Measurements from ENCODE around the gene CFP. TPM values are rescaled to one million over a fixed set of nuclear protein-coding genes. Genes with fewer than 3 reads are reported as not detected.
A peak's percentile ranks its signal among the peaks of the same experiment; 100 is the strongest.

CFP gene
- total RNA-seq, 1 experiment from 2014 or later: 2.0 TPM

DNA sequence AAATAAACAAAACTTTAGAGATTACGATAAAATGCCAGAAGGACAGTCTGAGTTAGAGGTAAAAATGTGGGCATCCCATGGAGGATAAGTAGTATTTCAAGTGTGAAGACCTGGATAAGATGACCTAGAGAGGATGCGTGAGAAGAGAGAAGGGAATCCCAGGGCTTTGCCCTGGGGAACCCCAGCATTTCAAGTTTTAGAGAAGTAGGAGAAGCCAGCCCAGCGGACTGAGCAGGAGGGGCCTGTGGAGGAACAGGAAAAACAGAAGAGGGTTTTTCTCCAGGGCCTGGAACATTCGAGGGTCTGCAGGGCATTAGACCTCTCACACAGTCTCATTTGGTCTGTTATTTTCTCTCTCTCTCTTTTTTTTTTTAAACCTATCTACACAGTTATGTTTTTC, 2.9 kb upstream of the CFP start:
- no peak for DNase-seq (ENCODE audit: low spot score)
- POLR2A ChIA-PET: no interaction called here
- Mint-ChIP-seq H3K4me1 (peaks cover 15% of the 10 kb centered on the region), H3K4me3 (no peak overlapping the region), H3K36me3 (peaks cover 7% of the 10 kb centered on the region), H3K27me3 (ENCODE audit: low read depth) (no peaks in the 10 kb centered on the region; the same call in 1 of the 2 replicates), H3K9me3 (no peaks in the 10 kb centered on the region), H3K27ac (peak overlapping the region; percentile 78)
- CTCF ChIA-PET: no interaction called here
- no peak for TF ChIP-seq ZNF121 (CRISPR knock-in tag; IDR thresholded peaks at IDR 0.05)
- no peak for TF ChIP-seq RORB (CRISPR knock-in tag; IDR thresholded peaks at IDR 0.05)
- TF ChIP-seq NFYB (CRISPR knock-in tag; conservative IDR thresholded peaks at IDR 0.05; ENCODE audit: low read depth): no peak
- TF ChIP-seq, protein P1, sequence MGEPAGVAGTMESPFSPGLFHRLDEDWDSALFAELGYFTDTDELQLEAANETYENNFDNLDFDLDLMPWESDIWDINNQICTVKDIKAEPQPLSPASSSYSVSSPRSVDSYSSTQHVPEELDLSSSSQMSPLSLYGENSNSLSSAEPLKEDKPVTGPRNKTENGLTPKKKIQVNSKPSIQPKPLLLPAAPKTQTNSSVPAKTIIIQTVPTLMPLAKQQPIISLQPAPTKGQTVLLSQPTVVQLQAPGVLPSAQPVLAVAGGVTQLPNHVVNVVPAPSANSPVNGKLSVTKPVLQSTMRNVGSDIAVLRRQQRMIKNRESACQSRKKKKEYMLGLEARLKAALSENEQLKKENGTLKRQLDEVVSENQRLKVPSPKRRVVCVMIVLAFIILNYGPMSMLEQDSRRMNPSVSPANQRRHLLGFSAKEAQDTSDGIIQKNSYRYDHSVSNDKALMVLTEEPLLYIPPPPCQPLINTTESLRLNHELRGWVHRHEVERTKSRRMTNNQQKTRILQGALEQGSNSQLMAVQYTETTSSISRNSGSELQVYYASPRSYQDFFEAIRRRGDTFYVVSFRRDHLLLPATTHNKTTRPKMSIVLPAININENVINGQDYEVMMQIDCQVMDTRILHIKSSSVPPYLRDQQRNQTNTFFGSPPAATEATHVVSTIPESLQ (CRISPR knock-in tag; IDR thresholded peaks at IDR 0.05): no peak
- TF ChIP-seq GABPB1 (CRISPR knock-in tag; IDR thresholded peaks at IDR 0.05): no peak
- TF ChIP-seq CREM (CRISPR knock-in tag; IDR thresholded peaks at IDR 0.05): no peak
- no peak for TF ChIP-seq JUN (CRISPR knock-in tag; IDR thresholded peaks at IDR 0.05)
- TF ChIP-seq, protein P2, sequence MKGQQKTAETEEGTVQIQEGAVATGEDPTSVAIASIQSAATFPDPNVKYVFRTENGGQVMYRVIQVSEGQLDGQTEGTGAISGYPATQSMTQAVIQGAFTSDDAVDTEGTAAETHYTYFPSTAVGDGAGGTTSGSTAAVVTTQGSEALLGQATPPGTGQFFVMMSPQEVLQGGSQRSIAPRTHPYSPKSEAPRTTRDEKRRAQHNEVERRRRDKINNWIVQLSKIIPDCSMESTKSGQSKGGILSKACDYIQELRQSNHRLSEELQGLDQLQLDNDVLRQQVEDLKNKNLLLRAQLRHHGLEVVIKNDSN (CRISPR knock-in tag; IDR thresholded peaks at IDR 0.05): no peak
- TF ChIP-seq, protein P3, sequence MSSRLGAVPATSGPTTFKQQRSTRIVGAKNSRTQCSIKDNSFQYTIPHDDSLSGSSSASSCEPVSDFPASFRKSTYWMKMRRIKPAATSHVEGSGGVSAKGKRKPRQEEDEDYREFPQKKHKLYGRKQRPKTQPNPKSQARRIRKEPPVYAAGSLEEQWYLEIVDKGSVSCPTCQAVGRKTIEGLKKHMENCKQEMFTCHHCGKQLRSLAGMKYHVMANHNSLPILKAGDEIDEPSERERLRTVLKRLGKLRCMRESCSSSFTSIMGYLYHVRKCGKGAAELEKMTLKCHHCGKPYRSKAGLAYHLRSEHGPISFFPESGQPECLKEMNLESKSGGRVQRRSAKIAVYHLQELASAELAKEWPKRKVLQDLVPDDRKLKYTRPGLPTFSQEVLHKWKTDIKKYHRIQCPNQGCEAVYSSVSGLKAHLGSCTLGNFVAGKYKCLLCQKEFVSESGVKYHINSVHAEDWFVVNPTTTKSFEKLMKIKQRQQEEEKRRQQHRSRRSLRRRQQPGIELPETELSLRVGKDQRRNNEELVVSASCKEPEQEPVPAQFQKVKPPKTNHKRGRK (CRISPR knock-in tag; IDR thresholded peaks at IDR 0.05; ENCODE audit: borderline replicate concordance): no peak
- TF ChIP-seq, protein P4, sequence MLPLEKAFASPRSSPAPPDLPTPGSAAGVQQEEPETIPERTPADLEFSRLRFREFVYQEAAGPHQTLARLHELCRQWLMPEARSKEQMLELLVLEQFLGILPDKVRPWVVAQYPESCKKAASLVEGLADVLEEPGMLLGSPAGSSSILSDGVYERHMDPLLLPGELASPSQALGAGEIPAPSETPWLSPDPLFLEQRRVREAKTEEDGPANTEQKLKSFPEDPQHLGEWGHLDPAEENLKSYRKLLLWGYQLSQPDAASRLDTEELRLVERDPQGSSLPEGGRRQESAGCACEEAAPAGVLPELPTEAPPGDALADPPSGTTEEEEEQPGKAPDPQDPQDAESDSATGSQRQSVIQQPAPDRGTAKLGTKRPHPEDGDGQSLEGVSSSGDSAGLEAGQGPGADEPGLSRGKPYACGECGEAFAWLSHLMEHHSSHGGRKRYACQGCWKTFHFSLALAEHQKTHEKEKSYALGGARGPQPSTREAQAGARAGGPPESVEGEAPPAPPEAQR (CRISPR knock-in tag; IDR thresholded peaks at IDR 0.05): no peak
- TF ChIP-seq, protein P5, sequence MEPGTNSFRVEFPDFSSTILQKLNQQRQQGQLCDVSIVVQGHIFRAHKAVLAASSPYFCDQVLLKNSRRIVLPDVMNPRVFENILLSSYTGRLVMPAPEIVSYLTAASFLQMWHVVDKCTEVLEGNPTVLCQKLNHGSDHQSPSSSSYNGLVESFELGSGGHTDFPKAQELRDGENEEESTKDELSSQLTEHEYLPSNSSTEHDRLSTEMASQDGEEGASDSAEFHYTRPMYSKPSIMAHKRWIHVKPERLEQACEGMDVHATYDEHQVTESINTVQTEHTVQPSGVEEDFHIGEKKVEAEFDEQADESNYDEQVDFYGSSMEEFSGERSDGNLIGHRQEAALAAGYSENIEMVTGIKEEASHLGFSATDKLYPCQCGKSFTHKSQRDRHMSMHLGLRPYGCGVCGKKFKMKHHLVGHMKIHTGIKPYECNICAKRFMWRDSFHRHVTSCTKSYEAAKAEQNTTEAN (CRISPR knock-in tag; IDR thresholded peaks at IDR 0.05): no peak
- TF ChIP-seq ZNF232 (CRISPR knock-in tag; IDR thresholded peaks at IDR 0.05): no peak
- no peak for TF ChIP-seq GTF2I (CRISPR knock-in tag; conservative IDR thresholded peaks at IDR 0.05)
- no peak for TF ChIP-seq ZNF396 (CRISPR knock-in tag; IDR thresholded peaks at IDR 0.05; ENCODE audit: borderline replicate concordance)
- TF ChIP-seq MYBL2 (CRISPR knock-in tag; IDR thresholded peaks at IDR 0.05): no peak
- TF ChIP-seq ETV6 (CRISPR knock-in tag; IDR thresholded peaks at IDR 0.05): no peak
- no peak for TF ChIP-seq IRF2 (CRISPR knock-in tag; IDR thresholded peaks at IDR 0.05; ENCODE audit: borderline replicate concordance, low read depth)
- TF ChIP-seq JAZF1 (CRISPR knock-in tag; IDR thresholded peaks at IDR 0.05): no peak
- TF ChIP-seq TEAD1 (CRISPR knock-in tag; IDR thresholded peaks at IDR 0.05): no peak
- TF ChIP-seq ZNF671 (CRISPR knock-in tag; IDR thresholded peaks at IDR 0.05): no peak
- no peak for ATAC-seq

DNA sequence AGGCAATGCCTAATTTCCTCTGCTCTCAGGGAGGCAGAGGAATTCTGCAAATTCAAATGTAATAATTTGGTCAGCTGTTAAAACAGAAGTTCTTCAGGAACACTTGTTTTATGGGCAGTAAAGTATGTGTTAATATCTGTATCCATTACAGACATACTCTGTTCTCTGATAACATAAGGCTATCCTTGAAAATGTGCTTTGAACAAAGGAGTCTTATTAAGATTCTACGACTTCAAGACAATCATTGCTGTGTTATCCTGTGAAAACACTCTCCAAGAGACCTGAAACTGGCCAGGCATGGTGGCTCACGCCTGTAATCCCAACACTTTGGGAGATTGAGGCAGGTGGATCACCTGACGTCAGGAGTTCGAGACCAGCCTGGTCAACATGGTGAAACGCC, 1.9 kb upstream of the CFP start:
- no peak overlapping the region for H3K27ac Mint-ChIP-seq
- ATAC-seq (no peak), DNase-seq (ENCODE audit: low spot score) (no peak)
- CTCF ChIA-PET: interaction anchor here (1.4 to 2.0 kb wide), 2 partner anchors 13 to 62 kb away, joined by 3 to 9 read pairs; no protein-coding TSS in a partner anchor
- POLR2A ChIA-PET: no interaction called here
- H3K27me3 Mint-ChIP-seq (ENCODE audit: low read depth): no peaks in the 10 kb centered on the region; the same call in 1 of the 2 replicates
- H3K36me3 Mint-ChIP-seq: peaks cover 2% of the 10 kb centered on the region
- H3K4me3 Mint-ChIP-seq: no peak overlapping the region
- H3K9me3 Mint-ChIP-seq: no peaks in the 10 kb centered on the region
- peaks cover 12% of the 10 kb centered on the region for H3K4me1 Mint-ChIP-seq
- TF ChIP-seq, protein P1 (CRISPR knock-in tag; IDR thresholded peaks at IDR 0.05): no peak
- TF ChIP-seq OVOL2 (CRISPR knock-in tag; IDR thresholded peaks at IDR 0.05; ENCODE audit: borderline replicate concordance) (no peak), TEAD4 (CRISPR knock-in tag; IDR thresholded peaks at IDR 0.05) (no peak)
- TF ChIP-seq, protein P6, sequence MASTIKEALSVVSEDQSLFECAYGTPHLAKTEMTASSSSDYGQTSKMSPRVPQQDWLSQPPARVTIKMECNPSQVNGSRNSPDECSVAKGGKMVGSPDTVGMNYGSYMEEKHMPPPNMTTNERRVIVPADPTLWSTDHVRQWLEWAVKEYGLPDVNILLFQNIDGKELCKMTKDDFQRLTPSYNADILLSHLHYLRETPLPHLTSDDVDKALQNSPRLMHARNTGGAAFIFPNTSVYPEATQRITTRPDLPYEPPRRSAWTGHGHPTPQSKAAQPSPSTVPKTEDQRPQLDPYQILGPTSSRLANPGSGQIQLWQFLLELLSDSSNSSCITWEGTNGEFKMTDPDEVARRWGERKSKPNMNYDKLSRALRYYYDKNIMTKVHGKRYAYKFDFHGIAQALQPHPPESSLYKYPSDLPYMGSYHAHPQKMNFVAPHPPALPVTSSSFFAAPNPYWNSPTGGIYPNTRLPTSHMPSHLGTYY (CRISPR knock-in tag; IDR thresholded peaks at IDR 0.05): no peak
- TF ChIP-seq, protein P7, sequence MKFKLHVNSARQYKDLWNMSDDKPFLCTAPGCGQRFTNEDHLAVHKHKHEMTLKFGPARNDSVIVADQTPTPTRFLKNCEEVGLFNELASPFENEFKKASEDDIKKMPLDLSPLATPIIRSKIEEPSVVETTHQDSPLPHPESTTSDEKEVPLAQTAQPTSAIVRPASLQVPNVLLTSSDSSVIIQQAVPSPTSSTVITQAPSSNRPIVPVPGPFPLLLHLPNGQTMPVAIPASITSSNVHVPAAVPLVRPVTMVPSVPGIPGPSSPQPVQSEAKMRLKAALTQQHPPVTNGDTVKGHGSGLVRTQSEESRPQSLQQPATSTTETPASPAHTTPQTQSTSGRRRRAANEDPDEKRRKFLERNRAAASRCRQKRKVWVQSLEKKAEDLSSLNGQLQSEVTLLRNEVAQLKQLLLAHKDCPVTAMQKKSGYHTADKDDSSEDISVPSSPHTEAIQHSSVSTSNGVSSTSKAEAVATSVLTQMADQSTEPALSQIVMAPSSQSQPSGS (CRISPR knock-in tag; IDR thresholded peaks at IDR 0.05; ENCODE audit: borderline replicate concordance, low read depth): no peak
- TF ChIP-seq, protein P8, sequence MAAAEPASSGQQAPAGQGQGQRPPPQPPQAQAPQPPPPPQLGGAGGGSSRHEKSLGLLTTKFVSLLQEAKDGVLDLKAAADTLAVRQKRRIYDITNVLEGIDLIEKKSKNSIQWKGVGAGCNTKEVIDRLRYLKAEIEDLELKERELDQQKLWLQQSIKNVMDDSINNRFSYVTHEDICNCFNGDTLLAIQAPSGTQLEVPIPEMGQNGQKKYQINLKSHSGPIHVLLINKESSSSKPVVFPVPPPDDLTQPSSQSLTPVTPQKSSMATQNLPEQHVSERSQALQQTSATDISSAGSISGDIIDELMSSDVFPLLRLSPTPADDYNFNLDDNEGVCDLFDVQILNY (CRISPR knock-in tag; IDR thresholded peaks at IDR 0.05): no peak

Data from WTC11 (cell line).